ENCODE results near the gene FEV.
"Not testable (repeated sequence)": the region's sequence is repeated elsewhere in the genome, so short reads cannot be mapped to it uniquely, and the experiment has no call there.

FEV gene

GRCh38 chr2:218975060-218975777 is 9.8 kb downstream of the FEV start:
- no peak for DNase-seq (ENCODE audit: low read depth)

GRCh38 chr2:218970894-218971293 is 14.1 kb downstream of the FEV start:
- no peak for DNase-seq (ENCODE audit: low read depth)

- DNase-seq (ENCODE audit: low read depth), result no peak
These were observed 20.8 kb downstream of the FEV start for GRCh38 chr2:218964041-218964771.

GRCh38 chr2:218963601-218964000 is 21.4 kb downstream of the FEV start:
- DNase-seq (ENCODE audit: low read depth), result no peak

GRCh38 chr2:218962859-218963492 is 22.0 kb downstream of the FEV start:
- DNase-seq (ENCODE audit: low read depth), result no peak

- DNase-seq (ENCODE audit: low read depth), result no peak
These were observed 23.1 kb downstream of the FEV start for GRCh38 chr2:218961651-218962570.

- no peak for DNase-seq (ENCODE audit: low read depth)
These were observed 23.8 kb downstream of the FEV start for GRCh38 chr2:218961229-218961628.

GRCh38 chr2:218960309-218961165 is 24.4 kb downstream of the FEV start:
- no peak for DNase-seq (ENCODE audit: low read depth)

- DNase-seq (ENCODE audit: low read depth), result no peak
These were observed 25.1 kb downstream of the FEV start for GRCh38 chr2:218959761-218960308.

- peak; percentile 24 for DNase-seq (ENCODE audit: low read depth)
These were observed 25.7 kb downstream of the FEV start, which contains the start of gene CDK5R2 for GRCh38 chr2:218959141-218959731. CDK5R2 (plus strand) TSS chr2:218959666; CDS start chr2:218959821, 155 bp downstream.

- no peak for DNase-seq (ENCODE audit: low read depth)
These were observed 26.7 kb downstream of the FEV start for GRCh38 chr2:218958276-218958675.

GRCh38 chr2:218957671-218958070 is 27.3 kb downstream of the FEV start:
- DNase-seq (ENCODE audit: low read depth), result no peak

GRCh38 chr2:218956039-218956438 is 28.9 kb downstream of the FEV start:
- DNase-seq (ENCODE audit: low read depth), result no peak

- DNase-seq (ENCODE audit: low read depth), result no peak
These were observed 30.3 kb downstream of the FEV start for GRCh38 chr2:218954541-218955300.

- no peak for DNase-seq (ENCODE audit: low read depth)
These were observed 31.5 kb downstream of the FEV start for GRCh38 chr2:218953366-218953954.

GRCh38 chr2:218952160-218952559 is 32.8 kb downstream of the FEV start:
- no peak for DNase-seq (ENCODE audit: low read depth)

- DNase-seq (ENCODE audit: low read depth), result no peak
These were observed 38.4 kb downstream of the FEV start for GRCh38 chr2:218946621-218947020.

- DNase-seq (ENCODE audit: low read depth), result no peak
These were observed 40.1 kb downstream of the FEV start for GRCh38 chr2:218944759-218945404.

- not testable (repeated sequence) for DNase-seq (ENCODE audit: low read depth)
These were observed 53.2 kb downstream of the FEV start for GRCh38 chr2:218931751-218932150.
